Glomerular visceral epithelial cell (primary cell): ENCODE results near the gene PIGB.
A peak's percentile ranks its signal among the peaks of the same experiment; 100 is the strongest.
"Not testable (repeated sequence)": the region's sequence is repeated elsewhere in the genome, so short reads cannot be mapped to it uniquely, and the experiment has no call there.

Experiments
- DNase-seq: peaks from one replicate; pipeline ENCODE4 v3.0.0-alpha.2; 2016; ENCODE audit errors: extremely low spot score

The PIGB gene

GRCh38 chr15:55318588-55319494 is at the start of gene PIGB, which contains the start of gene PIGBOS1:
Gene PIGB, plus strand, starts transcription at chr15:55319222. Its CDS starts 29 bp downstream, at chr15:55319251.
Gene PIGBOS1, minus strand, starts transcription at chr15:55319123. Its CDS starts 1,331 bp downstream, at chr15:55317792.
- peak; percentile 89 for DNase-seq

GRCh38 chr15:55270291-55270690 is 48.7 kb upstream of the PIGB start:
- no peak for DNase-seq

GRCh38 chr15:55276324-55276723 is 42.7 kb upstream of the PIGB start:
- DNase-seq = no peak

GRCh38 chr15:55277116-55277564 is 41.9 kb upstream of the PIGB start:
- DNase-seq = no peak

GRCh38 chr15:55277715-55278114 is 41.3 kb upstream of the PIGB start:
- no peak for DNase-seq

- DNase-seq = no peak
These were observed 39.8 kb upstream of the PIGB start for GRCh38 chr15:55279100-55279745.

- peak; percentile 81 for DNase-seq
These were observed 39.2 kb upstream of the PIGB start for GRCh38 chr15:55279746-55280351.

GRCh38 chr15:55280589-55280988 is 38.4 kb upstream of the PIGB start:
- peak; percentile 42 for DNase-seq

- DNase-seq = no peak
These were observed 37.3 kb upstream of the PIGB start for GRCh38 chr15:55281517-55282228.

GRCh38 chr15:55282284-55282833 is 36.7 kb upstream of the PIGB start:
- peak; percentile 77 for DNase-seq

GRCh38 chr15:55283379-55284147 is 35.5 kb upstream of the PIGB start:
- DNase-seq = no peak

GRCh38 chr15:55284426-55284825 is 34.6 kb upstream of the PIGB start:
- DNase-seq = no peak

- DNase-seq = not testable (repeated sequence)
These were observed 32.4 kb upstream of the PIGB start for GRCh38 chr15:55286442-55287189.

- no peak for DNase-seq
These were observed 30.9 kb upstream of the PIGB start for GRCh38 chr15:55288006-55288717.

GRCh38 chr15:55289011-55289745 is 29.8 kb upstream of the PIGB start:
- DNase-seq = peak; percentile 30

GRCh38 chr15:55289746-55290527 is 29.1 kb upstream of the PIGB start, which contains the start of gene RAB27A:
Gene RAB27A, minus strand, starts transcription at chr15:55289813. Its CDS starts 54,879 bp downstream, at chr15:55234934.
- DNase-seq = peak; percentile 83

GRCh38 chr15:55290528-55291057 is 28.4 kb upstream of the PIGB start:
- peak; percentile 82 for DNase-seq
